ENCODE data around the gene GRSF1.
"Not testable (repeated sequence)": the region's sequence is repeated elsewhere in the genome, so short reads cannot be mapped to it uniquely, and the experiment has no call there.

Gene GRSF1

DNA sequence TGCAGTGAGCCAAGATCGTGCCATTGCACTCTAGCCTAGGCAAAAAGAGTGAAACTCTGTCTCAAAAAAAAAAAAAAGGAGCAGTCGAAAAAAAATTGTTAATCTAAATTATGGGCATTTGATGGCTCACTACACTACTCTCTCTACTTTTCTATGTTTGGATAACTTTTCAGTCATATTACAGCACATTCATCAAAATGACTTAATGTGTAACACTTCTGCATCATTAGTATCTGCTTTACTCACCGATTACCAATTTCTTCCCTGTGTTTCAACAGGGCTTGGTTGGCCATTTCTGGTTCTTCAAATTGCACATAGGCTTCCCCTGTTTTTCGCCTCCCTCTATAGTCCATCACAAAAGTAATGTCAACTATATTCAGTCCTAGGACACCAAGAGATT lies 8.4 kb downstream of the GRSF1 start:
- DNase-seq, result no peak

DNA sequence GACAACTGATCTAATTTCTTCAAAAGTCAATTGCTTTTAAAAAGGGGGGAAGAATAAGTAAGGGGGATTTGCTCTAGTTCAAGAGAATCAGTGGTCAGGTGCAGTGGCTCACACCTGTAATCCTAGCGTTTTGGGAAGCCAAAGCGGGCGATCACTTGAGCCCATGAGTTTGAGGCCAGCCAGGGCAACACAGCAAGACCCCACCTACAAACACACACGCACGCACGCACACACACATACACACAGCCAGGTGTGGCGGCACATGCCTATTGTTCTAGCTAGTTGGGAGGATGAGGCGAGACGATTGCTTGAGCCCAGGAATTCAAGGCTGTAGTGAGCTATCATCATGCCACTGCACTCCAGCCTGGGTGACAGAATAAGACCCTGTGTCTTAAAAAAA lies 9.6 kb downstream of the GRSF1 start:
- no peak for DNase-seq

DNA sequence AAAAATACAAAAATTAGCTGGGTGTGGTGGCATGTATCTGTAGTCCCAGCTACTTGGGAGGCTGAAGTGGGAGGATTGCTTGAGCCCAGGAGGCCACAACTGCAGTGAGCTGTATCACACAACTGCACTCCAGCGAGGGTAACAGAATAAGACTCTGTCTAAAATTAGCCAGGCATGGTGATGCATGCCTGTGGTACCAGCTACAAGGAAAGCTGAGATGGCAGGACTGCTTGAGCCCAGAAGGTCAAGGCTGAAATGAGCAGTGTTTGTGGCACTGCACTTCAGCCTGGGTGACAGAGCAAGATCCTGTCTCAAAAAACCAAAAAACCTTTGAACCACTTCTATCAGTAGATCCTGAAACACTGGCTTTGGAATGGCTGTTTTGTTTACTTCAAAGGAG lies 10.2 kb downstream of the GRSF1 start:
- DNase-seq, result no peak

DNA sequence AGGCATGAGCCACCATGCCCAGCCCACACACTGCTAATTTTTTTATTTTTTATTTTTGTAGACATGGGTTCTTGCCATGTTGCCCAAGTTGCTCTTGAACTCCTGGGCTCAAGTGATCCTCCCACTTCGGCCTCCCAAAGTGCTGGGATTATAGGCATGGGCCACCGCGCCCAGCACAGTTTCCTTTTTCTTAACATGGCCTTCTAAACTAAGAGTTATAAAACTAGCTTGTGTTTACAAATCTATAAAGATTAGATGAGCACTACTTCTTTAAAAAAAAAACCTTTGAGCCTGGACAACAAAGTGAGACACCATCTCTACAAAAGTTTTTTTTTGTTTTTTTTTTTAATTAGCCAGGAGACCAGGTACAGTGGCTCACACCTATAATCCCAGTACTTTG lies 10.7 kb downstream of the GRSF1 start:
- DNase-seq, result no peak

DNA sequence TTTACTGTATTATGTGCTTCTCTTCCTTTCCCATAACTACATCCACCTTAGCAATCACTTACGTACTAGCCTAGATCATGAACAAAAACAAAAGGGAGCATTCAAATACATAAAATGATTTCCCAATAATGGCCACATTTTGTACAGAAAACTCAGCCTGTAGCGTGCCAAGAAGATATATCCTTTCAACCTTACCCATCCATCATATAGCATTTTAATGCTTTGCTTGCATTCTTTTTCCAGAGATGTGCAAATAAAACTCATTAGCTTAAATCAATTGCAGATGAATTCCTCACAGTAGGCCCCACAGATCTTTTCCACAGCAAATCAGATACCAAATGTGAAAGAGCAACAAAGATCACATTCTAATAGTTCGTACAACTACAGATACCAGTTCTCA lies 20.8 kb downstream of the GRSF1 start:
- DNase-seq, result no peak

DNA sequence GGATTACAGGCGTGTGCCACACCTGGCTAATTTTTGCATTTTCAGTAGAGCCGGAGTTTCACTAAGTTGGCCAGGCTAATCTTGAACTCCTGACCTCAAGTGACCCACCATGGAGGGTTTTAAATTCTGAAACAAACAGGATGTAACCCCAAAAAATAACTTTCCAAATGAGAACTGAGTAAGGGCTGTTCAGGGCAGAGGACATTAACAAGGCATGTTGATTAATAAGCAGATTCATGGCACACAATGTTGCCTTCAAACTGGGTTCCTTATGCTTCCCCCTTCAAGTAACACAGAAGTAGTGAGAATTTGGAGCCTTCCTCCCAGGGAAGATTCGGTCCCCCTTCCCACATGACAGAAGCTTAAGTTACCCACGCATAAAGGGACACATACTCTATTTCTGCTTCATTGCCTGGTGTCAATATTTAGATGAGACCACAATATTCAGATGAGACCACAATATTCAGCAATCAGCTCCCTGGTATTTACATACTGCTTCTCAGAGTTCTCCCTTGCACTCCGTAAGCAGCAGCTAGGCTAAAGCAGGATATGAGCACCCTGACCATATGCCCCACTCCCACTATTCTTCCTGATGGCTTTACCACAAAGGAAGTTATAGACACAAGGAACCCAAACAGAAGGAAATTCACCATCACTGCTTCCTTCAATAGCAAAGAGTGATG lies 21.4 kb downstream of the GRSF1 start:
- peak; percentile 47 to 59 for DNase-seq

DNA sequence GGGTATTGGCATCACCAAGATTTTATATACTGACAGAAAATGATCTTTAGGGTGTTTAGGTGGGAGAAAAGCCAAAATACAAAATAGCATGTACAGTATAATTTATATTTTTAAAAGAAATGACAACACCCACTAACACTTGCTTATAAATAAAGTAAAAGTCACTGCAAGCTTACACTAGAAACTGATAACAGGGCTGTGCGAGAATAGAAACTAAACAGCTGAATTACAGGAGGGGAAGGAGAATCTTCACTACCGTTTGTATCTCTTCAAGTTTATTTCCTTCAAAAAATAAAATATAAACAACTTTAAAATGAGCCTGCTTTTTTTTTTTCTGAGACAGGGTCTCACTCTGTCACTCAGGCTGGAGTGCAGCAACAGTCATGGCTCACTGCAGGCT lies 22.8 kb downstream of the GRSF1 start:
- DNase-seq, result no peak

DNA sequence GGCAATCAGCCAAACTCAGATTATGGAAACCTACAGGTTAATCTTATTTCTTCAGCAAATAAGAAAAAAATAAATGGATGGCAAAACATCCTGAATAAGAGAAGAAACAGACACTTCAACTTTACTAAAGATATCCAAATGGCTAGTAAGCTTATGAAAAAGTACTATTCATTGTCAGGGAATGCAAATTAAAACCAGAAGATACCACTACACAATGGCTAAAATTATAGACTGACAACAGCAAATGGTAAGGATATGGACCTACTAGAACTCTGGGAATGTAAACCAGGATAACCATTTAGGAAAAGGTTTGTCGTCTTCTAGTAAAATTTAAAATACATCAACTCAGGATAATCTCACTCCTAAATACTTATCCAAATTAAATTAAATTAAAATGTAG lies 24.3 kb downstream of the GRSF1 start:
- DNase-seq, result no peak

DNA sequence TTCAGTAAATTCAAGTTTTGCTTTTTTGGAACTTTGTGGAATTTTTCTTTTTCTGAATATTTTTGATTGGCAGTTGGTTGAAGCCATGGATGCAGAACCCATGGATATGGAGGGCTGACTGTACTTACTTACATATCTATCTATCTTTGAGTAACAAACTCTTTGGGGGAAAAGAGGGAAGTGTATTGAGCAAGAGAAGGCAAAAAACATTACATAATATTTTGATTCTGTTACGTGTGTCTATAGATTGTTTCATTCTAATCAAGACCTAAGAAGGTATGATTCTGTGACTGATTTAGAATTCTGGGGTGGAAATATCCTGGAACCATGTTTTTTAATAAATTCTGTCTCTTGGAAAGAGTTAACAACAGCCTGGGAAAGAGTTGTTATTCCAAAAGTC lies 31.5 kb downstream of the GRSF1 start:
- DNase-seq, result peak; percentile 38 to 64

DNA sequence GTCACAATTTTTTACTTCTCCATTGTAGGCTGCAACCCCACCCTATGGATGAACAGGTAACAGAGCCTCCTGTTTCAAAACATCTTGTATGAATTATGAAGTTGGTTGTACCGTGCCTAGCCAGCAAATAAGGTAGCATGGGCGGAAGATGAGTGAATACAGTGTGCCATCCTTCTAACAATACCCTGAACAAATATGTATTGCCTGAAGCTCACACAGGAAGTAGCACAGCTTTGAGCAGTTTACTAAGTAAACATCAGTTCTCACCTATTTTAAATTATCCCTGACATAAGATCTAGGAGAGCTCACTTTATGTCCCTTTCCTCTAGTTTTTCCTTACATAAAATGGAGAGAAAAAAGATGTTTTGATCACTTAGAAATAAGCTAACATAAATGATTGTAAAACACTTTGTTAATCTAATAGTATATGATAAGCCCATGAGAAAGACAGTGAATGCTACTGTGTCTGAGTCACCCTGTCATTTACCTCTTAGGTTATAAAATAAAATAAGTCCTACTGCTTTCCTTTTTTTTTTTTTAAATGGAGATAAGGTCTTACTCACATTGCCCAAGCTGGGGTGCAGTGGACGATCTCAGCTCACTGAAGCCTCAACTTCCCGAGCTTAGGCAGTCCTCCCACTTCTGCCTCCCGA lies 36.6 kb downstream of the GRSF1 start:
- DNase-seq, result no peak

DNA sequence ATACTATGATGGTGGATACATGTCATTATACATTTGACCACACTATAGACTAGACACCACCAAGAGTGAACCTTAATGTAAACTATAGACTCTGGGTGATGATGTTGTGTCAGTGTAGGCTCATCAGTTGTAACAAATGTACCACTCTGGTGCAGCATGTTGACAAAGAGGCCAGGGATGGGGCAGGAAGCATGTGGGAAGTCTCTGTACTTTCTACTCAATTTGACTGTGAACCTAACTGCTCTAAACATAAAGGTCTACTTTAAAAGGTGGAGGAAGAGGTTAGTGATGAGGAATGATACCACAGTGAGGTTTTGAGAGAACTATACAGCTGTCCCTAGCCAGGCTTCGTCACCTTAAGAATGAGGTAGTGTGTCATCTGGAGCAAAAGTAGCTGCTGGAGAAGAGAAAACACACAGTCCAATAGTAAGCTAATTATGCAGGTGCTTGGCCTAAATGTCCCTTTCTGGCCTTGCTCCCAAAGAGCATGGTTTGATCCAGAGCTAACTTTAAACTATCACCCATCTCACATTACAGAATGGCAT lies 38.4 kb downstream of the GRSF1 start:
- DNase-seq, result no peak

DNA sequence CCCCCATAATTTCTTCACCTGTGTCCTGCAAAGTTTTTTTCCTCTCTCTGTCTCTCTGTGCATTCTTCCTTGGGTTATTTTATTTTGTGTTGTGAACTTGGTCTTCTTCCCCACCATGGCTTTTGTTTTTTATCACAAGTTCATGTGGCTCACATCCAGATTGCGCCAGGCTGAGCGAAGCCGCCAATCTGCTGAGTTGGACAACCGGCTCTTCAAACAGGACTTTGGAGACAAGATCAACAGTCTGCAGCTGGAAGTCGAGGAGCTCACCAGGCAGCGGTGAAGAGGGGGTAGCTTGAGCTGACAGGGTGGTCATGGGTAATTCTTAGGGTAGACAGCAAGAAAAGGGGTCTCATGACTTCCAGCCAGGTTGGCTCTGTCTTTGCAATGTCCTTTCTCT lies 46.1 kb downstream of the GRSF1 start:
- DNase-seq, result no peak

DNA sequence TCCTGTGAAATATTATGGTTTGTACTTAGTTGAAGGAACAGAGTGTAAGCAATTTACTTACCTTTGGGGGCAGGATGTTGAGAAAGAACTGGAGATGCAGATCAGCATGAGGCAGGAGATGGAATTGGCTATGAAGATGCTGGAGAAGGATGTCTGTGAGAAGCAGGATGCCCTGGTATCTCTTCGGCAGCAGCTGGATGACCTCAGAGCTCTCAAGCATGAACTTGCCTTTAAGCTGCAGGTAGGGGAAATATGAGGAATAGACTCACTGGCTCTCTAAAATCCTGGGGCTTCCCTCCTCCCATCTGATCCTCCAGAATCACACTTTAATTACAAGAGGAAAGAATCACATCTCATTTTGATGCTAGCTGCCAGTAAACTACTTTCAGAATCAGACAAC lies 51.0 kb downstream of the GRSF1 start:
- DNase-seq, result no peak

DNA sequence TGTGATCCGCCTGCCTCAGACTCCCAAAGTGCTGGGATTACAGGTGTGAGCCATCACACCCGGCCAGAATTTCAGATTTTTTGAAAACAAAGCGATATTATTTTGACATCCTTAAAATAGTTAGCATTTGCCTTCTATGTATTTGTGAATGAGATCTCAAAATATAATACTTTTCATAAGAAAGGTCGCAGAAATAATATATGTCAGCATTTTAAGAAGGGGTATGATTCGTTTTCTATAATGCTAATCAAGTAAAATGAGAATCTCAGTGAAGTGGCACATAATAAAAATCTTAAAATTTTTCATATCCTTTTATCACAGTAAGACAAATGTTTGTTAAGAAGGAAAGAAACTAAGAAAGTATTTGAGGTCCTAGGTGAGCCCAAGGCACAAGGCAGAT lies 52.2 kb downstream of the GRSF1 start:
- DNase-seq, result no peak

DNA sequence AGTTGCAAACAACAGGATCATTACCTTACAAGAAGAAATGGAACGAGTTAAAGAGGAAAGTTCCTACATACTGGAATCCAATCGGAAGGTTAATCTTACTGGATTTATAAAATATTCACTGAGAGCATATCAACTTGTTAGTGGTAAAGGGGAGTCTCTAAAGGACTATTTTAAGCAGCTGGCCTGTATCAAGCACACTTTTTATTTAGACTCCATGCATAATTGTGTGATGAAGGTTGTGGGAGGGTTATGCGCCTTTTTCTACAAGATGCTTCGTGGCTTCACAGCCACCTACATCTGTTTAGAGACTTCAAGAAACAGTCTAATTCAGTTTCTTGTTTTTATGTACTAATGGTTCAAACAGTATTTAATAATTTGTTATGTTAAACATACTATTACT lies 56.6 kb downstream of the GRSF1 start:
- DNase-seq, result no peak

DNA sequence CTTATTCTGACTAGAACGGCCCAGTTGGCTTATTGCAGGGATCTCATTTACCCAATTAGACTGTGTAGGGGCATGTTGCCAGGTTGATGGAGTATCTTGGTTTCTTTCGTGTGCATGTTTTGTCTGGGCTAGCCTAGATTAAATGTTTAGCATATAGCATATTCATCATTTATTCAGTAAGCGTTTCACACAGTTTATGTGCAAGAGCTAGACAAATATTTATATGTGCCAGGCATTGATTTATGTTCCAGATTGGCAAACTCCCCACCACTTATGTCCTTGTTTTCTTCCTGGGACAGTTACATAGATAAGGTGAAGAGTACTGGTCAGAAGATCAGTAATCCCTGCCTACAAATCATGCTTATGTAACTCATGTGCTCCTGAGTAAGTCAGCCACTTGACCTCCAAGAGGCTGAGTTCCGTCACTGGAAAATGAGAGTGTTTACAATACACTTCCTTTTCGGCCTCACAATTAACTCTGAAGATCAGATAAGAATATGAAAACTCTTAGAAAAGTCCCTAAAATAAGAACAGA lies 60.7 kb downstream of the GRSF1 start:
- peak in 1 of 2 donors; percentile 65 for DNase-seq

DNA sequence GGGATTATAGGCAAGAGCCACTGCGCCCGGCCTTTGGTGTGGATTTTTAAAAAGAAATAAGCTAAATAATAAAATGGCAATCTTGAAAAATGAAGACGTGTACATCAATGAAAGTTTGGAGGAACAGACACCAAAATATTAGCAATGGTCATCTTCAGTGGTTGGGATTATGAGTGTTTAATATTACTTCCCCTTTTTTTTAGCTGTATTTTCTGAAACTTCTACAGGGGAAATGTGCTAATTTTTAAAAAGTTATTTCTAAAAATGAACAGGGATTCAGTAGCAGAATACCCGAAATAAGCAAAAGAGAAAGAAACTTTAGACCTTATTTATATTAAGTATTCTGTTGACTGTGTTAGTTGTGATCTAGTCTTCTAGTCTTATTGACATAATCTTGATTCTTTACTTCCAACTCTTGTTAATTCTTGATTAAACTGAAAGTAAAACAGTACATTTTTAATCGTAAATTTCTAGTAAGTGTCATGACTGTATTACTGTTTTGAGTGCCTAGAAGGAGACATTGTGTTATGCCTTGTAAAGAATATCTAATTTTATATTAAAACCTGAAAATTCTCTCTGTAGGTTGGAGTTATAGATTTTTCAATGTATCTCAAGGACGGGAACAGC lies 66.6 kb downstream of the GRSF1 start:
- peak; percentile 31 to 49 for DNase-seq

DNA sequence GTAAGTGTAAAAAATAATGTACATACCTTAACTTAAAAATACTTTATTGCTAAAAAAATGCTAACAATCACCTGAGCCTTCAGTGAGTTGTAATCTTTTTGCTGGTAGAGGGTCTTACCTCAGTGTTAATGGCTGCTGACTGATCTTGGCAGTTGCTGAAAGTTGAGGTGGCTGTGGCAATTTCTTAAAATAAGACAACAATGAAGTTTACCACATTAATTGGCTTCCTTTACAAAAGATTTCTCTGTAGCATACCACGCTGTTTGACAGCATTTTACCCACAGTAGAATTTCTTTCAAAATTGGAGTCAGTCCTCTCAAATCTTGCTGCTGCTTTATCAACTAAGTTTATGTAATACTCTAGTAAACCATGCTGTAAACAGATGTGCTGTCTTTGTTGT lies 70.3 kb downstream of the GRSF1 start:
- DNase-seq, result not testable (repeated sequence)

DNA sequence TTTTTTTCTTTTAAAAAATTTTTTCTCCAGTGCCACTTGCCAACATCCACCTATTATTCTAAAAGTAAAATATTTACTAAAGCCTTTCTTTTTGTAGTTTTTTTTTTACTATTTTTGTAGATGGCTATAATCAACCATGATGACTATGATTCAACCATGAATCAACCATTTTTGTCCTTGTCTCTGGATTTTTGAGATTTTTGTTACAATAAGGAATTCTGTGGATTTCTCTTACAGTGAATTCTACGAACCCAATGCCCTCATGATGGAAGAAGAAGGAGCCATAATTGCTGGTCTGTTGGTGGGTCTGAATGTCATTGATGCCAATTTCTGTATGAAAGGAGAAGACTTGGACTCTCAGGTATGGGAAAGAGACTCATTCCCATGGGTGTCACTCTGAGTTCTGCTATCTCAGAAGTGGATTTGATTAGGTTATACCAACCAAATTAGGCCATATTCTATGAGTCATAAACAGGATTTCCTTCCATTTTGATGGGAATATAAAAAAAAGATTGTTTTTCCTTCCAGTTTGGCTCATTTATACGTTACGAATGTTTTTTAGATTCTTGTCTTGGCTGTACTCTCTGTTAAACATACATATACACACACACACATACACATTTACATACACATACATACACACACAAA lies 71.3 kb downstream of the GRSF1 start:
- DNase-seq, result no peak
